Liver (tissue), 9 donors: ENCODE data around the gene GNAT1. TPM values are rescaled to one million over a fixed set of nuclear protein-coding genes. Genes with fewer than 3 reads are reported as not detected.

Experiments
- DNase-seq: peaks from one replicate; pipeline ENCODE4 v3.0.0-alpha.2; 2017; ENCODE audit warnings: low spot score
- H3K27ac ChIP-seq, 2 donors: one replicate each; pipeline ENCODE4 v1.7.0; 2013; ENCODE audit warnings: inconsistent platforms in 2 of 2, low read length in 2 of 2, control low read depth in 1 of 2, low read depth in 1 of 2, mild to moderate bottlenecking in 1 of 2
- H3K27me3 ChIP-seq, 4 donors: one replicate each; pipeline versions ENCODE4 v1.6.1 to v1.7.0; 2013; ENCODE audit warnings: low read length in 3 of 4, inconsistent platforms in 1 of 4, mild to moderate bottlenecking in 1 of 4, moderate library complexity in 1 of 4; ENCODE audit not compliant: control insufficient read depth in 4 of 4, insufficient read depth in 4 of 4
- H3K36me3 ChIP-seq, 4 donors: one replicate each; pipeline versions ENCODE4 v1.6.1 to v1.7.0; 2013; ENCODE audit warnings: low read length in 3 of 4, mild to moderate bottlenecking in 3 of 4, low read depth in 1 of 4, moderate library complexity in 1 of 4; ENCODE audit not compliant: control insufficient read depth in 4 of 4, insufficient read depth in 3 of 4
- H3K4me1 ChIP-seq, 4 donors: one replicate each; pipeline versions ENCODE4 v1.6.1 to v1.7.0; 2013; ENCODE audit warnings: low read length in 3 of 4, mild to moderate bottlenecking in 3 of 4, moderate library complexity in 1 of 4; ENCODE audit not compliant: control insufficient read depth in 4 of 4, insufficient read depth in 4 of 4
- H3K4me3 ChIP-seq, 3 donors: one replicate each; pipeline versions ENCODE4 v1.6.1 to v1.7.0; 2013; ENCODE audit warnings: low read length in 3 of 3, control low read depth in 1 of 3, low read depth in 1 of 3, mild to moderate bottlenecking in 1 of 3
- H3K9ac ChIP-seq, 2 donors: one replicate each; pipeline ENCODE4 v1.7.0; 2013; ENCODE audit warnings: low read length in 2 of 2, mild to moderate bottlenecking in 2 of 2, moderate library complexity in 2 of 2, control low read depth in 1 of 2, low read depth in 1 of 2
- H3K9me3 ChIP-seq, 4 donors: one replicate each; pipeline versions ENCODE4 v1.6.1 to v1.7.0; 2013; ENCODE audit warnings: low read length in 3 of 4; ENCODE audit not compliant: control insufficient read depth in 4 of 4
- ATF3 ChIP-seq: IDR thresholded peaks from 2 replicates; pipeline ENCODE4 v1.6.1; 2016; ENCODE audit warnings: antibody characterized with exemption
- CTCF ChIP-seq: fragments of 150-350 bp; IDR thresholded peaks from 2 replicates; pipeline ENCODE4 v1.5.1; 2017; ENCODE audit warnings: improper control_type of control experiment, low read depth, low read length; ENCODE audit not compliant: missing input control
- EGR1 ChIP-seq, 2 donors: IDR thresholded peaks; 2 replicates each; pipeline ENCODE4 v1.6.1; 2016 to 2018; ENCODE audit warnings: antibody characterized with exemption in 2 of 2, low read depth in 2 of 2
- FOXA1 ChIP-seq: IDR thresholded peaks from 2 replicates; pipeline ENCODE4 v1.6.1; 2016; ENCODE audit warnings: antibody characterized with exemption
- FOXA2 ChIP-seq: IDR thresholded peaks from 2 replicates; pipeline ENCODE4 v1.6.1; 2016; ENCODE audit warnings: antibody characterized with exemption
- GABPA ChIP-seq, 2 donors: IDR thresholded peaks in 1 of 2; conservative IDR thresholded peaks in 1 of 2; 2 replicates each; pipeline ENCODE4 v1.6.1; 2016; ENCODE audit warnings: antibody characterized with exemption in 2 of 2, mild to moderate bottlenecking in 1 of 2, moderate library complexity in 1 of 2
- HNF4A ChIP-seq, 2 donors: conservative IDR thresholded peaks; 2 replicates each; pipeline ENCODE4 v1.6.1; 2016; ENCODE audit warnings: antibody characterized with exemption in 2 of 2, mild to moderate bottlenecking in 2 of 2
- HNF4G ChIP-seq: IDR thresholded peaks from 2 replicates; pipeline ENCODE4 v1.6.1; 2016; ENCODE audit warnings: antibody characterized with exemption
- JUND ChIP-seq, 2 donors: IDR thresholded peaks; 2 replicates each; pipeline ENCODE4 v1.6.1; 2016; ENCODE audit warnings: antibody characterized with exemption in 2 of 2
- MAX ChIP-seq: IDR thresholded peaks from 2 replicates; pipeline ENCODE4 v1.6.1; 2016; ENCODE audit warnings: antibody characterized with exemption
- NR2F2 ChIP-seq: IDR thresholded peaks from 2 replicates; pipeline ENCODE4 v1.6.1; 2016; ENCODE audit warnings: antibody characterized with exemption
- RAD21 ChIP-seq, 2 donors: IDR thresholded peaks; 2 replicates each; pipeline ENCODE4 v1.6.1; 2016; ENCODE audit warnings: antibody characterized with exemption in 2 of 2, mild to moderate bottlenecking in 2 of 2
- RXRA ChIP-seq, 2 donors: IDR thresholded peaks; 2 replicates each; pipeline ENCODE4 v1.6.1; 2017 to 2018; ENCODE audit warnings: antibody characterized with exemption in 2 of 2, mild to moderate bottlenecking in 1 of 2
- TAF1 ChIP-seq: conservative IDR thresholded peaks from 2 replicates; pipeline ENCODE4 v1.6.1; 2016; ENCODE audit warnings: antibody characterized with exemption, mild to moderate bottlenecking
- YY1 ChIP-seq: IDR thresholded peaks from 2 replicates; pipeline ENCODE4 v1.6.1; 2016; ENCODE audit warnings: antibody characterized with exemption, mild to moderate bottlenecking
- ZBTB33 ChIP-seq: IDR thresholded peaks from 2 replicates; pipeline ENCODE4 v1.6.1; 2016; ENCODE audit warnings: antibody characterized with exemption
- whole genome bisulfite sequencing: extraction: QIAGEN DNeasy Blood & Tissue Kit; methylation state at CpG from one replicate; pipeline ENCODE4 v1.1.7; 2013; 5-methylcytosine and 5-hydroxymethylcytosine counted together
- polyA plus RNA-seq, 2 donors: library from polyadenylated mRNA; stranded (reverse) in 1 of 2; unstranded in 1 of 2; fragments of 200-250 nt in 1 of 2; fragments of >200 nt in 1 of 2; fragmentation: Nextera tagmentation in 1 of 2; extraction: Ambion mirVana in 1 of 2; gene quantifications; one replicate each; pipeline versions ENCODE4 v1.2.1 to v1.2.3, GENCODE V29; 2013 to 2015
- total RNA-seq, 2 donors: library from RNA; depleted of rRNA; stranded (reverse); fragments of >200 nt; gene quantifications; one replicate each; pipeline ENCODE4 v1.2.3, GENCODE V29; 2014
- donor health status: healthy.
- donor health status: healthy.
- donor health status: healthy.
- donor health status: healthy.
- donor health status: healthy.

The GNAT1 gene
- total and polyA plus RNA-seq, 4 donors: 0.08 TPM; not detected in 3

GRCh38 chr3:50157827-50158529, 33.4 kb upstream of the GNAT1 start:
- 83% methylated on average over 12 of the region's 12 CpGs for WGBS
- H3K27ac ChIP-seq: no peak overlapping the region
- H3K9me3 ChIP-seq: no peaks in the 10 kb centered on the region
- no peaks in the 10 kb centered on the region for H3K36me3 ChIP-seq
- H3K4me3 ChIP-seq: no peak overlapping the region
- no peak overlapping the region for H3K9ac ChIP-seq
- no peak for TF ChIP-seq YY1
- TF ChIP-seq FOXA1: no peak
- TF ChIP-seq TAF1: no peak
- no peak for TF ChIP-seq CTCF
- no peaks in the 10 kb centered on the region for H3K27me3 ChIP-seq
- H3K4me1 ChIP-seq: peaks cover 3 to 19% (median 13%) of the 10 kb centered on the region in 4 donors
- DNase-seq: no peak

- 85% methylated on average over 10 of the region's 10 CpGs for WGBS
- Histone ChIP-seq H3K36me3 (no peaks in the 10 kb centered on the region), H3K27ac (no peak overlapping the region), H3K9me3 (no peaks in the 10 kb centered on the region), H3K27me3 (no peaks in the 10 kb centered on the region), H3K9ac (no peak overlapping the region), H3K4me3 (no peak overlapping the region), H3K4me1 (peaks cover 10 to 26% (median 18%) of the 10 kb centered on the region in 4 donors)
- TF ChIP-seq ZBTB33 (no peak), FOXA2 (no peak), CTCF (no peak), EGR1 (IDR thresholded peaks at IDR 0.05; ENCODE audit: low read depth in 2 of 2) (no peak), JUND (IDR thresholded peaks at IDR 0.05) (no peak), HNF4G (no peak), FOXA1 (no peak), ATF3 (no peak), YY1 (no peak), RXRA (IDR thresholded peaks at IDR 0.05) (no peak), MAX (no peak), TAF1 (no peak), NR2F2 (no peak), HNF4A (conservative IDR thresholded peaks at IDR 0.05) (no peak), GABPA (IDR thresholded peaks at IDR 0.05 in 1 of 2, conservative IDR thresholded peaks at IDR 0.05 in 1 of 2) (no peak), RAD21 (IDR thresholded peaks at IDR 0.05) (no peak)
- DNase-seq: no peak
These were observed 32.8 kb upstream of the GNAT1 start for GRCh38 chr3:50158530-50159146.
